Thyroid gland (tissue), 4 donors: ENCODE measurements around the gene EHD2.
"Not testable (repeated sequence)": the region's sequence is repeated elsewhere in the genome, so short reads cannot be mapped to it uniquely, and the experiment has no call there.

Source experiments
- CTCF ChIP-seq, 6 experiments: fragments of 200-600 bp in 3 of 6; fragments of 450-650 bp in 3 of 6; sonication (generic) in 3 of 6; IDR thresholded peaks; one replicate each; pipeline ENCODE4 v1.5.1; 2016 to 2019; ENCODE audit warnings: antibody characterized with exemption in 6 of 6, mild to moderate bottlenecking in 2 of 6, inconsistent platforms in 1 of 6, moderate library complexity in 1 of 6
- POLR2A ChIP-seq, 2 donors: fragments of 450-650 bp; IDR thresholded peaks; one replicate each; pipeline ENCODE4 v1.6.1; 2017; ENCODE audit warnings: antibody characterized with exemption in 2 of 2, mild to moderate bottlenecking in 2 of 2, moderate library complexity in 1 of 2

- TF ChIP-seq CTCF, POLR2A (IDR thresholded peaks at IDR 0.05): not testable (repeated sequence)
Measured at GRCh38 chr19:47789811-47790210, 76.6 kb downstream of the EHD2 start.
